Natural killer cell (primary cell): Measurements from ENCODE around the gene MTAP. TPM values are rescaled to one million over a fixed set of nuclear protein-coding genes. Genes with fewer than 3 reads are reported as not detected.

ENCODE experiments used
- ATAC-seq, 3 donors: fragments of 150-1000 bp in 2 of 3; fragments of 200-7000 bp in 1 of 3; cut with Tn5 transposase; 1 replicate in 1 of 3; 2 replicates in 2 of 3; pipeline ENCODE4 v1.10.0; 2021; ENCODE audit warnings: mild to moderate bottlenecking in 2 of 3, moderate library complexity in 2 of 3
- DNase-seq, 2 donors: peaks; one replicate each; pipeline versions ENCODE4 v3.0.0 to v3.0.0-alpha.2; 2013 to 2021; ENCODE audit warnings: mixed read lengths in 1 of 2
- H3K27ac ChIP-seq: one replicate; pipeline ENCODE4 v1.5.1; 2013; ENCODE audit warnings: mild to moderate bottlenecking, low read length
- H3K27me3 ChIP-seq: one replicate; pipeline ENCODE4 v1.6.1; 2013; ENCODE audit warnings: low read length; ENCODE audit not compliant: control insufficient read depth, insufficient read depth
- H3K36me3 ChIP-seq: one replicate; pipeline ENCODE4 v1.6.1; 2013; ENCODE audit warnings: low read length; ENCODE audit not compliant: control insufficient read depth, insufficient read depth
- H3K4me1 ChIP-seq: one replicate; pipeline ENCODE4 v1.6.1; 2013; ENCODE audit warnings: low read length; ENCODE audit not compliant: control insufficient read depth, insufficient read depth
- H3K4me3 ChIP-seq: one replicate; pipeline ENCODE4 v1.5.1; 2013; ENCODE audit warnings: low read length
- H3K9me3 ChIP-seq: one replicate; pipeline ENCODE4 v1.6.1; 2013; ENCODE audit warnings: low read length; ENCODE audit not compliant: control insufficient read depth, insufficient read depth
- H3K27ac Mint-ChIP-seq, 2 donors: one replicate each; pipeline ENCODE4 v1.8.0; 2022; ENCODE audit warnings: mild to moderate bottlenecking in 2 of 2, mixed read lengths in 2 of 2, moderate library complexity in 1 of 2
- H3K27me3 Mint-ChIP-seq, 2 donors: one replicate each; pipeline ENCODE4 v1.8.0; 2022; ENCODE audit warnings: low read depth in 2 of 2, mixed read lengths in 2 of 2
- H3K36me3 Mint-ChIP-seq: one replicate; pipeline ENCODE4 v1.8.0; 2022; ENCODE audit warnings: mixed read lengths
- H3K4me1 Mint-ChIP-seq, 2 donors: one replicate each; pipeline ENCODE4 v1.8.0; 2022; ENCODE audit warnings: mixed read lengths in 2 of 2
- H3K4me3 Mint-ChIP-seq: one replicate; pipeline ENCODE4 v1.8.0; 2022; ENCODE audit warnings: mild to moderate bottlenecking, moderate library complexity, mixed read lengths
- H3K9me3 Mint-ChIP-seq, 2 donors: one replicate each; pipeline ENCODE4 v1.8.0; 2022; ENCODE audit warnings: mixed read lengths in 2 of 2
- WGBS: methylation state at CpG from one replicate; pipeline ENCODE4 v1.1.7; 2013; ENCODE audit warnings: missing lambda C conversion rate; ENCODE audit not compliant: insufficient coverage; 5-methylcytosine and 5-hydroxymethylcytosine counted together
- intact Hi-C: fragments of 100-400 bp; cut with micrococcal nuclease; formaldehyde crosslinking; loops from one replicate; pipeline ENCODE4 v1.14.2; 2022
- total RNA-seq, 4 donors: library from RNA; stranded (reverse); fragments of 120-200 nt in 1 of 4; gene quantifications; one replicate each; pipeline versions ENCODE4 v1.2.3 to v1.2.4, GENCODE V29; 2013 to 2022
- TF ChIP-seq, protein P1 (sequence below): fragments of 200-600 bp; IDR thresholded peaks from one replicate; pipeline ENCODE4 v1.8.0; 2022; ENCODE audit warnings: antibody characterized with exemption

Gene MTAP
- total RNA-seq, 3 donors from 2014 or later (not counting 1 experiment from before 2014, with no cell fraction given), result 19.4 to 20.7 (median 19.6) TPM

DNA sequence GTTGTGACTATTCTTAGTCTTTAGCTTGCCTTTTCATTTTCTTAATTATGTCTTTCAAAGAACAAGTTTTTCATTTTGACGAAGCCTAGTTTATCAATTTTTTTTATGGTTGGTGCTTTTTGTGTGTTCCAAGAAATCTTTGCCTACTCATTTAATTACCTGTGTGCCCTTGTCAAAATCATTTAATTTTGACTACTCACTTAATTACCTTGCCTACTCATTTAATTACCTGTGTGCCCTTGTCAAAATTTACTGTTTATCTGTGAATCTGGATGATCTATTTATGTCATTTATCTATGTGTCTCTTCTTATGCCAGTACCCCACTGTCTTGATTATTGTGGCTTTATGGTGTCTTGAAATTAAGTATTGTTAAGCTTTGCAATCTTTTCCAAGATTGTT lies 63.9 kb downstream of the MTAP start:
- Mint-ChIP-seq H3K27ac (no peak overlapping the region), H3K4me3 (no peak overlapping the region), H3K36me3 (peaks cover 6% of the 10 kb centered on the region), H3K9me3 (no peaks in the 10 kb centered on the region), H3K4me1 (no peaks in the 10 kb centered on the region), H3K27me3 (no peaks in the 10 kb centered on the region)
- DNase-seq (no peak), ATAC-seq (no peak)
- Histone ChIP-seq H3K9me3 (no peaks in the 10 kb centered on the region), H3K36me3 (peaks cover 16% of the 10 kb centered on the region), H3K27ac (no peak overlapping the region), H3K27me3 (no peaks in the 10 kb centered on the region), H3K4me3 (no peak overlapping the region), H3K4me1 (no peaks in the 10 kb centered on the region)
- intact Hi-C loops, result no loop called here
- no CpG with 5 or more reads among the region's 1 CpG for WGBS
- TF ChIP-seq, protein P1, sequence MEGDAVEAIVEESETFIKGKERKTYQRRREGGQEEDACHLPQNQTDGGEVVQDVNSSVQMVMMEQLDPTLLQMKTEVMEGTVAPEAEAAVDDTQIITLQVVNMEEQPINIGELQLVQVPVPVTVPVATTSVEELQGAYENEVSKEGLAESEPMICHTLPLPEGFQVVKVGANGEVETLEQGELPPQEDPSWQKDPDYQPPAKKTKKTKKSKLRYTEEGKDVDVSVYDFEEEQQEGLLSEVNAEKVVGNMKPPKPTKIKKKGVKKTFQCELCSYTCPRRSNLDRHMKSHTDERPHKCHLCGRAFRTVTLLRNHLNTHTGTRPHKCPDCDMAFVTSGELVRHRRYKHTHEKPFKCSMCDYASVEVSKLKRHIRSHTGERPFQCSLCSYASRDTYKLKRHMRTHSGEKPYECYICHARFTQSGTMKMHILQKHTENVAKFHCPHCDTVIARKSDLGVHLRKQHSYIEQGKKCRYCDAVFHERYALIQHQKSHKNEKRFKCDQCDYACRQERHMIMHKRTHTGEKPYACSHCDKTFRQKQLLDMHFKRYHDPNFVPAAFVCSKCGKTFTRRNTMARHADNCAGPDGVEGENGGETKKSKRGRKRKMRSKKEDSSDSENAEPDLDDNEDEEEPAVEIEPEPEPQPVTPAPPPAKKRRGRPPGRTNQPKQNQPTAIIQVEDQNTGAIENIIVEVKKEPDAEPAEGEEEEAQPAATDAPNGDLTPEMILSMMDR, result no peak

- H3K27me3 ChIP-seq, result no peaks in the 10 kb centered on the region
- no peaks in the 10 kb centered on the region for H3K36me3 ChIP-seq
- H3K27me3 Mint-ChIP-seq, result no peaks in the 10 kb centered on the region
- H3K27ac ChIP-seq, result no peak overlapping the region
- 94% methylated on average over 1 of the region's 3 CpGs for WGBS
- H3K27ac Mint-ChIP-seq, result no peak overlapping the region
- no peaks in the 10 kb centered on the region for H3K9me3 ChIP-seq
- no peak overlapping the region for H3K4me3 Mint-ChIP-seq
- no peaks in the 10 kb centered on the region for H3K4me1 ChIP-seq
- ATAC-seq (no peak), DNase-seq (no peak)
- H3K4me1 Mint-ChIP-seq, result peaks cover 9 to 11% of the 10 kb centered on the region in 2 donors
- intact Hi-C loops, result no loop called here
- TF ChIP-seq, protein P1, result no peak
- no peaks in the 10 kb centered on the region for H3K36me3 Mint-ChIP-seq
- no peak overlapping the region for H3K4me3 ChIP-seq
- peaks cover 4 to 6% of the 10 kb centered on the region in 2 donors for H3K9me3 Mint-ChIP-seq
Measured at GRCh38 chr9:21871256-21871975, 69.0 kb downstream of the MTAP start.

- TF ChIP-seq, protein P1, result no peak
Measured at GRCh38 chr9:21872696-21873095, 70.3 kb downstream of the MTAP start.

More at GRCh38 chr9:21872696-21873095, 70.3 kb downstream of the MTAP start:
- ATAC-seq (no peak), DNase-seq (no peak)
- no peak overlapping the region for H3K27ac ChIP-seq
- H3K9me3 ChIP-seq, result no peaks in the 10 kb centered on the region
- Mint-ChIP-seq H3K27me3 (no peaks in the 10 kb centered on the region), H3K4me1 (peaks cover 10 to 18% of the 10 kb centered on the region in 2 donors), H3K27ac (no peak overlapping the region), H3K36me3 (peaks cover 8% of the 10 kb centered on the region), H3K4me3 (no peak overlapping the region), H3K9me3 (peaks cover 4 to 6% of the 10 kb centered on the region in 2 donors)
- no peak overlapping the region for H3K4me3 ChIP-seq
- H3K4me1 ChIP-seq, result no peaks in the 10 kb centered on the region
- 100% methylated on average over 1 of the region's 1 CpG for WGBS
- no peaks in the 10 kb centered on the region for H3K36me3 ChIP-seq
- H3K27me3 ChIP-seq, result no peaks in the 10 kb centered on the region
- intact Hi-C loops, result no loop called here
